HG03571 (cell line): ENCODE data around the gene CARNS1.
"Not testable (repeated sequence)": the region's sequence is repeated elsewhere in the genome, so short reads cannot be mapped to it uniquely, and the experiment has no call there.

Source experiments
- ATAC-seq: cut with Tn5 transposase; IDR thresholded peaks from one replicate; pipeline ENCODE4 v1.9.1; 2021; ENCODE audit not compliant: unreplicated experiment

Gene CARNS1

GRCh38 chr11:67427364-67427859 lies 11.9 kb downstream of the CARNS1 start:
- not testable (repeated sequence) for ATAC-seq

- ATAC-seq = peak; percentile 71
These were observed 12.8 kb downstream of the CARNS1 start, which contains the start of gene RPS6KB2 for GRCh38 chr11:67428052-67429001. TSS of gene RPS6KB2 (plus strand) at chr11:67428494. CDS start at chr11:67428546, 52 bp downstream.

DNA sequence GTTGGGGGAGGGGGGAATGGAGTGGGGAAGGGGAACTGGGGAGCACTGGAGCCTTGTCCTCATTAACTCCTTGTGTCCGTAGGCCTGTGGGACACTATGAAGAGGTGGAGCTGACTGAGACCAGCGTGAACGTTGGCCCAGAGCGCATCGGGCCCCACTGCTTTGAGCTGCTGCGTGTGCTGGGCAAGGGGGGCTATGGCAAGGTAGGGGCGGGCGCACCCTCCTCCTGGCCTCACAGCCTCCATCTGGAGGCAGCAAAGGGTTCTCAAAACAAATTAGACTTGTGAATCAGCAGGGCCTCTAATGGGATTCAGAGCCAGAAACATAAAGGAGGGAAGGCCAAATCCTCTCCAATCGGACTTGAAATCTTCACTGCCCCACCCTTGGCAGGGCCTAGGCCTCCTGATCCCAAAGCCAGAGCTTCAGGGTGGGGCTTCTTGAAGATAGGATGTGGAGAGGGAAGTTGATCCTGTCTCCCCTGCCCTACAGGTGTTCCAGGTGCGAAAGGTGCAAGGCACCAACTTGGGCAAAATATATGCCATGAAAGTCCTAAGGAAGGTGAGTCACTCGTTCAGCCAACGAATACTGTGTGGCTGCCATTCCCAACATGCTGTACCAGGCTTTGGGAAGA lies 13.7 kb downstream of the CARNS1 start:
- no peak for ATAC-seq

GRCh38 chr11:67429722-67430121 lies 14.2 kb downstream of the CARNS1 start:
- ATAC-seq = no peak

GRCh38 chr11:67431346-67432249 lies 16.1 kb downstream of the CARNS1 start:
- no peak for ATAC-seq

- no peak for ATAC-seq
These were observed 17.3 kb downstream of the CARNS1 start for GRCh38 chr11:67432655-67433349.

GRCh38 chr11:67433536-67434394 lies 18.3 kb downstream of the CARNS1 start:
- ATAC-seq = no peak

- no peak for ATAC-seq
These were observed 19.0 kb downstream of the CARNS1 start for GRCh38 chr11:67434395-67434881.

DNA sequence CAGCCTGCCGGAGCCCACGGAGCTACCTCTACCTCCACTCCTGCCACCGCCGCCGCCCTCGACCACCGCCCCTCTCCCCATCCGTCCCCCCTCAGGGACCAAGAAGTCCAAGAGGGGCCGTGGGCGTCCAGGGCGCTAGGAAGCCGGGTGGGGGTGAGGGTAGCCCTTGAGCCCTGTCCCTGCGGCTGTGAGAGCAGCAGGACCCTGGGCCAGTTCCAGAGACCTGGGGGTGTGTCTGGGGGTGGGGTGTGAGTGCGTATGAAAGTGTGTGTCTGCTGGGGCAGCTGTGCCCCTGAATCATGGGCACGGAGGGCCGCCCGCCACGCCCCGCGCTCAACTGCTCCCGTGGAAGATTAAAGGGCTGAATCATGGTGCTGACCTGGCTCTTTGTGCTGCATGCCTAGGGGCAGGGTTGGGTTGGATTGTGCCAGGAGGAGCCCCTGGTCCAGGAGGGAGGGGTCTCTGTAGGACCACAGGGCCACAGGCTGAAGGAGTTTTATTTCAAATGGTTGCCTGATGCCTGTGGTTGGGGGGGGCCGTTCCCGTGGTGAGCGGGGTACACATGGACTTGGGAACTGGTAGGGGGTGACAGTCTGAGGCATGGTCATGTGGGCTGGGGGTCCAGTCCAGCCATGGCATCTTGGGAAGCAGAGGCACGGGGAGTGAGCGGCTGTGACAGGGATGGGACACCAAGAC lies 19.7 kb downstream of the CARNS1 start:
- ATAC-seq = no peak

DNA sequence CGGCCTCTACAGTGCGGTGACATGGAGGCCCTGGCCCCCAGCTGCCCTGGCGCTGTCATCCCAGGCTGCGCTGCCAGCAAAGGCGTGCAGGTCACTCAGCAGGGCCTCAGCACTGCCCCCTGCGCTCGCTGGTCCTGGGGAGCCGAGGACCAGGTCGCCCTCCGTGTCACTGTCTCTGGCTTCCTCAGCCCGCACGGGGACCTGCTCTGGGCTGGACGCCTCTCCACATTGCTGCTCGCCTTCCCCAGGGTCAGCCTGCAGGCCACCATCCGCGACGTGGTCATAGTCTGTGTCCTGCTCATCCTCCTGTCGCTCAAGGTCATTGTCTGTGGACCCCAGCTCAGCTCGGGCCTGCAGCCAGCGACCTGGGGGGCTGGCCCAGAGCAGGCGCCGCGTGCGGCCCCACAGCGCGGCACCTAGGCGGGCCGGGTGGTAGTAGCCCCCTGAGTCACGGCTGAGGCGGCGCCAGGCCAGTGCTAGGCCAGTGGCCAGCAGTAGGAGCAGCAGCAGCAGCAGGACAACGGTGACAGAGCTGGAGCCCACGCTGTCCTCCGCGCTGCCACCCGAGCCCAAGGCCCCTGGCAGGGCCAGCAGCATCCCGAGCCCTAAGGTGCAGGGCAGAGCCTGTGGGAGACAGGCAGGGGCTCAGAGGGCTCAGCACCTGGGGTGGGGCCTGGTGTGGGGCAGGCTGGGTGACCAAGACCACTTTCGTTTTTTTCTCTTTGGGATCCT lies 20.4 kb downstream of the CARNS1 start:
- peak; percentile 2 for ATAC-seq

DNA sequence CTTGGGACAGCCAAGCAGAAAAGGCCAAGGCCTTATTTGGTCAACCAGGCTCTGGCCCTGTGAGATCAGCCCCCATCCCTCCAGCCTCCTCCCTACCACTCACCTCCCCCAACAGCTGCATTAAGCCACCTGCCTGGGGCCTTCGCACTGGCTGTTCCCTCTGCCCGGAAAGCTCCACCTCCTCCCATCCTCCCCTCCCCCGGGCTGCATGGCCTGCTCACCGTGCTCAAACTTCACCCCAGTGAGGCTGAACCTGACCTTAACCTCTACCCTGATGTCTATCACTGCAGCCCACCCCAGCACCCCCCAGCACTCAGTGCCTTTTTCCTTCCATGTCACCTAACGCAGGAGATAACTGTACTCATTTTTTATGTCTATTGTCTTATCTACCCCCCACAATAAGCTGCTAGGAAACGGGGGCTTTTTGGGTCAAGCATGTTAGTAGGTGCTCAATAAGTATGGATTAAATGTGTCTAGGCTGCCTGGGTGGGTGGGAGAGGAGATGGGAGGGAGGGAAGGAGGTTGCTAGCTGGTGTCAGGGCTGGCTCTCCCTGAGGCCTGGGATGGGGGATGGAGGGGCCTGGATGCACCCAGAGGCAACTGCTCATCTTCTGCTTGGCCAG lies 21.1 kb downstream of the CARNS1 start:
- peak; percentile 31 for ATAC-seq

DNA sequence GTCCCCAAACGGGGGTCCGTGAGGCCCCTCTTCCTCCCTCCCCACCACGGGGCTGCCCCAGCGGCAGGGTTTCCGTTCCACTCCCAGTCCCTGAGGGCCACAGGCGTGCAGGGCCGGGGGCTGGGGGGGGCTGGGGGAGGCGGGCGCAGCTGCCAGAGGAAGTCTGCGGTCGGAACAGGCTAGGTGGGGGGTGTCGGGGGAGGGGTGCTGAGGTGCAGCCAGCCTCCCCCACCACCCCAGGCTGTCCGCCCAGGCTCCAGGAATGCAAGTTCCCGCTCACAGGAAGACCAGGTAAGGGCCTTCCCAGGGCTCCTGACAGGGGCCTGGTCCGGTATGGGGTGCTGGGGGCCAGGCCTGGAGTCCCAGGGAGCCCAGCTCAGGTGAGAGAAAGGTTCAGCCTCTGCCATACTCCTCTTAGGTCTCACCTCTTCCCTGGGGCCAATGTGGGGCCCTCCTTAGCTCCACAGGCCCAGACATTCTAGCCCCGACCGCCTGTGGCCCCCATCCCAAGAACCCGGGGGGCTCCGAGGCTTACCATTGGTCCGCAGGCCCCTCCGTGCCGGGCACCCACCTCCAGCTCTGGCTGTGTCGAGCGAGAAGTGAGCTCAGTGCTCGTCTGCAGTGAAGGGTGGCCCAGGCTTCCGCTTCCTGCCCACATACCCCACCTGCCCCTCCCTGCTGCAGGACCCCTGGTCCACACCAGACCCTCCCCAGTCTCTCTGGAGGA lies 21.8 kb downstream of the CARNS1 start, which contains the start of gene PTPRCAP:
PTPRCAP (minus strand) TSS at position 601 of the 727 bp plus-strand sequence; CDS start at position 538, 63 bp downstream.
- ATAC-seq = no peak

DNA sequence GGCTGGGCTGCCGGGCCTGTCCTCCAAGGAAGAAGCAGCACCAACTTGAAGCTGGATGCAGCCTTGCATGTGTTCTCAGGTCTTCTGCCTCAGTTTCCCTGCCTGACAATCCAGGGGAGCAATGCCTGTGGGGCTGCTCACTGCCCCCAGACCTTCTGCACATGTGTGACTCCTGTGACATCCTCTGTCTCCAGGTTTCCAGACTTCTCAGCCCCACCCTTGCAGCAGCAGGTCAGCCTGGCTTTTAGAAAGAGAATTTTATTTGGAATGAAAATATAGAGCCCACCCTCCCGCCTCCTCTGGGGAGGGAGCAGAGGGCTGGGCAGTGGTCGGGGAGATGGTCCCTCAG lies 22.3 kb downstream of the CARNS1 start:
- no peak for ATAC-seq

- no peak for ATAC-seq
These were observed 22.9 kb downstream of the CARNS1 start for GRCh38 chr11:67438158-67438902.

GRCh38 chr11:67439321-67440228 lies 24.1 kb downstream of the CARNS1 start:
- no peak for ATAC-seq
